MM.1S (cell line): ENCODE measurements around the gene SCRN2.

ENCODE experiments used
- DNase-seq: peaks from one replicate; pipeline ENCODE4 v3.0.0-alpha.2; 2015
- H2AFZ ChIP-seq: fragments of 300-600 bp; sonication (generic); 2 replicates; pipeline ENCODE4 v1.6.0; 2016; ENCODE audit warnings: antibody characterized with exemption, low read length
- H3F3A ChIP-seq: fragments of 300-600 bp; sonication (generic); 2 replicates; pipeline ENCODE4 v1.6.1; 2016; ENCODE audit warnings: mild to moderate bottlenecking, antibody characterized with exemption, low read length, moderate library complexity, mixed read lengths; ENCODE audit not compliant: insufficient read depth
- H3K27ac ChIP-seq: fragments of 300-600 bp; sonication (generic); 2 replicates; pipeline ENCODE4 v1.5.1; 2016; ENCODE audit warnings: mild to moderate bottlenecking, low read length
- H3K27me3 ChIP-seq: fragments of 300-600 bp; sonication (generic); replicated peaks from 2 replicates; pipeline ENCODE4 v1.6.0; 2016; ENCODE audit warnings: low read length; ENCODE audit not compliant: insufficient read depth
- H3K36me3 ChIP-seq: fragments of 300-600 bp; sonication (generic); replicated peaks from 2 replicates; pipeline ENCODE4 v1.6.1; 2016; ENCODE audit warnings: mild to moderate bottlenecking, low read length, mixed read lengths; ENCODE audit not compliant: insufficient read depth
- H3K4me1 ChIP-seq: fragments of 300-600 bp; sonication (generic); 2 replicates; pipeline ENCODE4 v1.6.1; 2016; ENCODE audit warnings: low read length, mixed read lengths
- H3K4me2 ChIP-seq: fragments of 300-600 bp; sonication (generic); 2 replicates; pipeline ENCODE4 v1.6.0; 2016; ENCODE audit warnings: low read depth, low read length
- H3K4me3 ChIP-seq: fragments of 300-600 bp; sonication (generic); 2 replicates; pipeline ENCODE4 v1.5.1; 2016; ENCODE audit warnings: low read length, mixed read lengths
- H3K79me2 ChIP-seq: fragments of 300-600 bp; sonication (generic); 2 replicates; pipeline ENCODE4 v1.6.1; 2016; ENCODE audit warnings: mixed run types, low read length, mixed read lengths
- H3K9ac ChIP-seq: fragments of 300-600 bp; sonication (generic); 2 replicates; pipeline ENCODE4 v1.6.1; 2016; ENCODE audit warnings: low read length, mixed read lengths
- H3K9me2 ChIP-seq: fragments of 300-600 bp; sonication (generic); replicated peaks from 2 replicates; pipeline ENCODE4 v1.6.1; 2016; ENCODE audit warnings: mild to moderate bottlenecking, low read length, mixed read lengths; ENCODE audit not compliant: insufficient read depth
- H3K9me3 ChIP-seq: fragments of 300-600 bp; sonication (generic); replicated peaks from 2 replicates; pipeline ENCODE4 v1.6.1; 2016; ENCODE audit warnings: mild to moderate bottlenecking, low read length, mixed read lengths; ENCODE audit not compliant: insufficient read depth
- H4K20me1 ChIP-seq: fragments of 300-600 bp; sonication (generic); 2 replicates; pipeline ENCODE4 v1.6.1; 2016; ENCODE audit warnings: mild to moderate bottlenecking, low read length, moderate library complexity, mixed read lengths; ENCODE audit not compliant: insufficient read depth
- EZH2 ChIP-seq: fragments of 300-600 bp; sonication (generic); optimal IDR thresholded peaks from 2 replicates; pipeline ENCODE3; 2017; ENCODE audit warnings: low read depth, mild to moderate bottlenecking, antibody characterized with exemption, low read length, mixed read lengths
- EZH2phosphoT487 ChIP-seq: fragments of 300-600 bp; sonication (generic); IDR thresholded peaks from 2 replicates; pipeline ENCODE4 v1.6.1; 2018; ENCODE audit warnings: antibody characterized with exemption, low read length
- TF ChIP-seq, protein P1 (sequence below): fragments of 300-600 bp; sonication (generic); IDR thresholded peaks from 2 replicates; pipeline ENCODE4 v1.5.1; 2016; ENCODE audit warnings: antibody characterized with exemption, low read length, mixed read lengths

SCRN2 gene

DNA sequence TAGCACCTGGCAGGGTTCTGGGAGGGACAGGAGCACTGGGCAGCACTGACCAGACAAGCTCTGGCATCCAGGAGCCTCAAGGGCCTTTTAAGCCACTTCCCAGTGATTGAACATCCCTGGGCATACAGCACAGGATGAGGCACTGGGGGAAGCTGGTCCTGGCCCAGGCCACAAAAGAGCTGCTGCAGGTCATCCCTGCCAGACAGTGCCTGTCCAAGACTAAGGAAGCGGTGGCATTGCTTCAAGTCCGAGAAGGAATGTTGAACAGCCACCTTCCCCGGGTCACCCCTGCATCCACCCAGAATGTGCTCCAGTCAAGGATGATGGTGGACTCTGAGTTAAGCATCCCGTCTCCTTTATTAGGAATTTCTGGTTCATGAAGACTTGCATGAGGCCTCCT is 18.3 kb downstream of the SCRN2 start:
- DNase-seq: no peak
- Histone ChIP-seq H3K9ac (no peak overlapping the region), H3K79me2 (peaks cover 19% of the 10 kb centered on the region), H3K9me2 (no peaks in the 10 kb centered on the region), H3K4me1 (peaks cover 15% of the 10 kb centered on the region; the same call in 1 of the 2 replicates), H3K4me3 (no peak overlapping the region), H3K4me2 (peak overlapping the region; percentile 88), H4K20me1 (no peaks in the 10 kb centered on the region), H3K27ac (no peak overlapping the region), H3K36me3 (no peaks in the 10 kb centered on the region), H3K9me3 (no peaks in the 10 kb centered on the region), H3K27me3 (no peaks in the 10 kb centered on the region), H3F3A (no peaks in the 10 kb centered on the region), H2AFZ (no peak overlapping the region)
- TF ChIP-seq EZH2 (no peak), EZH2phosphoT487 (no peak)
- TF ChIP-seq, protein P1, sequence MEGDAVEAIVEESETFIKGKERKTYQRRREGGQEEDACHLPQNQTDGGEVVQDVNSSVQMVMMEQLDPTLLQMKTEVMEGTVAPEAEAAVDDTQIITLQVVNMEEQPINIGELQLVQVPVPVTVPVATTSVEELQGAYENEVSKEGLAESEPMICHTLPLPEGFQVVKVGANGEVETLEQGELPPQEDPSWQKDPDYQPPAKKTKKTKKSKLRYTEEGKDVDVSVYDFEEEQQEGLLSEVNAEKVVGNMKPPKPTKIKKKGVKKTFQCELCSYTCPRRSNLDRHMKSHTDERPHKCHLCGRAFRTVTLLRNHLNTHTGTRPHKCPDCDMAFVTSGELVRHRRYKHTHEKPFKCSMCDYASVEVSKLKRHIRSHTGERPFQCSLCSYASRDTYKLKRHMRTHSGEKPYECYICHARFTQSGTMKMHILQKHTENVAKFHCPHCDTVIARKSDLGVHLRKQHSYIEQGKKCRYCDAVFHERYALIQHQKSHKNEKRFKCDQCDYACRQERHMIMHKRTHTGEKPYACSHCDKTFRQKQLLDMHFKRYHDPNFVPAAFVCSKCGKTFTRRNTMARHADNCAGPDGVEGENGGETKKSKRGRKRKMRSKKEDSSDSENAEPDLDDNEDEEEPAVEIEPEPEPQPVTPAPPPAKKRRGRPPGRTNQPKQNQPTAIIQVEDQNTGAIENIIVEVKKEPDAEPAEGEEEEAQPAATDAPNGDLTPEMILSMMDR: no peak

DNA sequence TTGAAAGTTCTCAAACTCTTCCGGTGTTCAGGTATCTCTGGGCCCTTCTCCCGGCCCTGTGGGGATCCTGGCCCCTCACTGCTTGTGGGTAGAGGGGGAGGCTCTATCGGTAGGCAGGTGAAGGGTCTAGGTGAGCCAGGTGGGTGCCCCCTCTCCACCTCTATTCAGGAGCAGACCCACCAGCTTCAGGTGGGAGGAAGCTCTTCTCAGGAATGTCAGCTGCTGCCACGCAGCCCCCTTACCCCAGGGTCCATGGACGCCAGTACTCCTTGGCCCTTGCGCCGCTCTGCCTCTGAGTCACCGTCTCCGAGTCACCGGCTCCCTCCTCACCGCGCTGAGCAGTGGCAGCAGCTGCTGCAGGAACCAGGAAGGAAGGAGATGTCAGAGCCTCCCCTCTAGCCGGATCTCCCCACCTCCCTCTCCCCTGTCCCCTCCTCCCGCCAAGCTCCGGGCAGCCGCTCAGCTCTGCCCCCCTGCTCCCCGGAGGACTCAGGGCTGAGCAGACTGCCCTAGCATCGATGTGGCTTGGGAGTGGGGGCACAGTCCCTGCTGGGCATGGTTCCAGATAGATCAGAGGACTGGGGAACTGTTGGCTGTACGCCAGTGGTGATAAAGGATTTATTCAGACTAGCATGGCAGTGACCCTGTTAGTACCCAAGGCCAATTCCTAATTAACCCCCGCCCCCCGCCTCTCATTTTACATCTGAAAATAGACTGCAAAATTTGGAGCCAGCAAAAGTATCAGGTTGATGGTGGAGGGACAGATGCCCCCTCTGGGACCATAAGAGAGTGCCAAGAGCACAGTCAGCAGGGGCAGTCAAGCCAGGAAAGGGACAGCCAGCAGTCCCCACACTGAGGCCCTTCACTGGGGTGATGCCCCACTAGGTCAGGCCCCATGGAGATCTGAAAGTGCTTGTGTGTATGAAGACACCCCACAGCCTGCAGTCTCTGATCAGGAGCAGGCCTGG is 19.4 kb downstream of the SCRN2 start, which contains the start of gene OSBPL7:
TSS of gene OSBPL7 (minus strand) at position 371 of the 968 bp plus-strand sequence. CDS start 1,516 bp downstream, outside the sequence.
- TF ChIP-seq, protein P1: peak; percentile 59
- no peak for TF ChIP-seq EZH2phosphoT487
- TF ChIP-seq EZH2: no peak
- Histone ChIP-seq H3K4me3 (peak within 1 kb of the TSS; percentile 91), H4K20me1 (no peaks in the 10 kb centered on the region), H3K4me1 (peaks cover 15% of the 10 kb centered on the region; the same call in 1 of the 2 replicates), H3K27me3 (no peaks in the 10 kb centered on the region), H3K4me2 (peak within 1 kb of the TSS; percentile 88), H3K9me3 (no peaks in the 10 kb centered on the region), H2AFZ (peak within 1 kb of the TSS; percentile 72), H3K9ac (peak within 1 kb of the TSS; percentile 76), H3K36me3 (no peaks in the 10 kb centered on the region), H3F3A (no peaks in the 10 kb centered on the region), H3K27ac (peak within 1 kb of the TSS; percentile 4; the same call in 1 of the 2 replicates), H3K79me2 (peaks cover 19% of the 10 kb centered on the region), H3K9me2 (no peaks in the 10 kb centered on the region)
- DNase-seq: peak; percentile 76

- Histone ChIP-seq H3K27me3 (no peaks in the 10 kb centered on the region), H3K9me3 (no peaks in the 10 kb centered on the region), H2AFZ (peak overlapping the region; percentile 72), H3K4me1 (peaks cover 15% of the 10 kb centered on the region; the same call in 1 of the 2 replicates), H3K79me2 (peaks cover 19% of the 10 kb centered on the region), H3K36me3 (no peaks in the 10 kb centered on the region), H4K20me1 (no peaks in the 10 kb centered on the region), H3K9me2 (no peaks in the 10 kb centered on the region), H3K4me2 (peak overlapping the region; percentile 88), H3K27ac (no peak overlapping the region; the same call in 1 of the 2 replicates), H3F3A (no peaks in the 10 kb centered on the region), H3K9ac (peak overlapping the region; percentile 76), H3K4me3 (peak overlapping the region; percentile 91)
- DNase-seq: no peak
- TF ChIP-seq, protein P1: no peak
- TF ChIP-seq EZH2phosphoT487: no peak
- TF ChIP-seq EZH2: no peak
Measured at GRCh38 chr17:47821031-47821423, 20.0 kb downstream of the SCRN2 start.
